IMR-90 (cell line): ENCODE results near the gene ZNF862. TPM values are rescaled to one million over a fixed set of nuclear protein-coding genes. Genes with fewer than 3 reads are reported as not detected.
"Not testable (repeated sequence)": the region's sequence is repeated elsewhere in the genome, so short reads cannot be mapped to it uniquely, and the experiment has no call there.

Experiments used
- ATAC-seq: fragments of 200-7000 bp; cut with Tn5 transposase; 2 replicates; pipeline ENCODE4 v1.9.1; 2020; ENCODE audit warnings: low read depth, mild to moderate bottlenecking, moderate library complexity
- BruUV-seq: library from RNA; stranded (reverse); fragments of 400-500 nt; replicated peaks from 2 replicates; lab custom pipeline; 2021; lab: Mats Ljungman, UMichigan
- CTCF ChIA-PET: fragments of 300-600 bp; formaldehyde crosslinking; extraction: SDS; loops from one replicate; lab custom pipeline; 2021; ENCODE audit warnings: antibody characterized with exemption; lab: Yijun Ruan, JAX
- POLR2A ChIA-PET: fragments of 300-600 bp; sonication (Branson Sonifier 250); formaldehyde crosslinking; loops from one replicate; lab custom pipeline; 2022; ENCODE audit warnings: antibody characterized with exemption; ENCODE audit not compliant: unreplicated experiment; lab: Charles Lee
- DNase-seq: peaks from one replicate; pipeline ENCODE4 v3.0.0; 2013
- H2AFZ ChIP-seq: replicated peaks from 2 replicates; pipeline ENCODE3; 2013; ENCODE audit warnings: low read length, mild to moderate bottlenecking; ENCODE audit not compliant: poor library complexity
- H2AK5ac ChIP-seq: 2 replicates; pipeline ENCODE4 v1.6.1; 2013; ENCODE audit warnings: low read depth, low read length, inconsistent platforms
- H2AK9ac ChIP-seq: replicated peaks from 2 replicates; pipeline ENCODE3; 2013; ENCODE audit warnings: mild to moderate bottlenecking, low read depth, low read length, moderate library complexity; ENCODE audit not compliant: poor library complexity
- H2BK120ac ChIP-seq: 2 replicates; pipeline ENCODE4 v1.6.1; 2013; ENCODE audit warnings: low read depth, low read length, inconsistent platforms
- H2BK15ac ChIP-seq: 3 replicates; pipeline ENCODE4 v1.6.1; 2013; ENCODE audit warnings: low read depth, low read length, inconsistent platforms
- H2BK20ac ChIP-seq: 2 replicates; pipeline ENCODE4 v1.6.1; 2013; ENCODE audit warnings: low read depth, mild to moderate bottlenecking, inconsistent platforms, low read length, moderate library complexity
- H2BK5ac ChIP-seq: 2 replicates; pipeline ENCODE4 v1.6.1; 2013; ENCODE audit warnings: mild to moderate bottlenecking, low read depth, low read length, inconsistent platforms; ENCODE audit not compliant: poor library complexity, severe bottlenecking
- H3K14ac ChIP-seq: replicated peaks from 2 replicates; pipeline ENCODE4 v1.6.1; 2013; ENCODE audit warnings: low read depth, low read length, inconsistent platforms
- H3K18ac ChIP-seq: 2 replicates; pipeline ENCODE4 v1.6.1; 2013; ENCODE audit warnings: low read depth, low read length, control low read depth
- H3K23ac ChIP-seq: 2 replicates; pipeline ENCODE4 v1.6.1; 2013; ENCODE audit warnings: low read depth, low read length, inconsistent platforms
- H3K27ac ChIP-seq: 2 replicates; pipeline ENCODE4 v1.5.1; 2013; ENCODE audit warnings: mild to moderate bottlenecking, control low read depth, low read length; ENCODE audit not compliant: insufficient read depth
- H3K27me3 ChIP-seq: 2 replicates; pipeline ENCODE4 v1.6.1; 2013; ENCODE audit warnings: low read length; ENCODE audit not compliant: control insufficient read depth, insufficient read depth
- H3K36me3 ChIP-seq: 2 replicates; pipeline ENCODE4 v1.6.1; 2013; ENCODE audit warnings: low read length, mixed read lengths; ENCODE audit not compliant: control insufficient read depth, insufficient read depth
- H3K4ac ChIP-seq: 2 replicates; pipeline ENCODE4 v1.6.1; 2013; ENCODE audit warnings: low read depth, low read length, inconsistent platforms
- H3K4me1 ChIP-seq: 2 replicates; pipeline ENCODE4 v1.6.1; 2013; ENCODE audit warnings: low read length, mixed read lengths; ENCODE audit not compliant: control insufficient read depth, insufficient read depth
- H3K4me2 ChIP-seq: 2 replicates; pipeline ENCODE4 v1.6.1; 2013; ENCODE audit warnings: low read depth, mild to moderate bottlenecking, control low read depth, low read length, moderate library complexity
- H3K4me3 ChIP-seq: 2 replicates; pipeline ENCODE4 v1.5.1; 2013; ENCODE audit warnings: low read depth, mild to moderate bottlenecking, control low read depth, low read length, moderate library complexity; ENCODE audit not compliant: insufficient read depth
- H3K56ac ChIP-seq: 2 replicates; pipeline ENCODE4 v1.6.1; 2013; ENCODE audit warnings: low read length, inconsistent platforms; ENCODE audit not compliant: insufficient read depth; ENCODE audit errors: extremely low read depth
- H3K79me1 ChIP-seq, 2 experiments: 2 replicates each; pipeline ENCODE4 v1.6.1; 2013; ENCODE audit warnings: low read length in 2 of 2, inconsistent platforms in 1 of 2, low read depth in 1 of 2
- H3K9ac ChIP-seq: 2 replicates; pipeline ENCODE4 v1.6.1; 2013; ENCODE audit warnings: low read depth, low read length, control low read depth
- H3K9me1 ChIP-seq: 2 replicates; pipeline ENCODE4 v1.6.1; 2013; ENCODE audit warnings: low read length, inconsistent platforms; ENCODE audit not compliant: insufficient read depth
- H3K9me3 ChIP-seq: 2 replicates; pipeline ENCODE4 v1.6.1; 2013; ENCODE audit warnings: low read length; ENCODE audit not compliant: control insufficient read depth, insufficient read depth
- H4K20me1 ChIP-seq: 2 replicates; pipeline ENCODE4 v1.6.1; 2013; ENCODE audit warnings: low read length, inconsistent platforms; ENCODE audit not compliant: insufficient read depth
- H4K5ac ChIP-seq: 2 replicates; pipeline ENCODE4 v1.6.1; 2013; ENCODE audit warnings: mild to moderate bottlenecking, low read depth, low read length, control low read depth
- H4K8ac ChIP-seq, 2 experiments: 2 replicates each; pipeline ENCODE4 v1.6.1; 2013; ENCODE audit warnings: low read depth in 2 of 2, low read length in 2 of 2, control low read depth in 1 of 2, inconsistent platforms in 1 of 2
- H4K91ac ChIP-seq: 2 replicates; pipeline ENCODE4 v1.6.1; 2013; ENCODE audit warnings: low read depth, low read length, inconsistent platforms; ENCODE audit not compliant: insufficient read depth
- WGBS, 2 experiments: methylation state at CpG; one replicate each; pipeline versions ENCODE4 v1.1.5 to v1.1.7; 2013; ENCODE audit warnings: missing lambda C conversion rate in 2 of 2; ENCODE audit not compliant: insufficient read length in 1 of 2; ENCODE audit errors: extremely low coverage in 2 of 2; 5-methylcytosine and 5-hydroxymethylcytosine counted together
- dilution Hi-C: fragments of 300-500 bp; cut with HindIII; formaldehyde crosslinking; loops from one replicate; pipeline ENCODE4 v1.14.3; 2018; ENCODE audit warnings: low sequenced_read_pairs; ENCODE audit not compliant: unreplicated experiment
- in situ Hi-C: fragments of 300-500 bp; cut with MboI; formaldehyde crosslinking; loops from 3 replicates; pipeline ENCODE4 v1.14.3; 2019; ENCODE audit warnings: low sequenced_read_pairs, inconsistent platforms, mixed read lengths
- intact Hi-C: fragments of 100-400 bp; cut with micrococcal nuclease; formaldehyde crosslinking; loops from 2 replicates; pipeline ENCODE4 v1.10.0; 2022
- polyA plus RNA-seq, 3 experiments: library from polyadenylated mRNA; depleted of rRNA; stranded (reverse); fragments of >200 nt; gene quantifications; 2 replicates each; pipeline ENCODE4 v1.2.3, GENCODE V29; 2012; ENCODE audit warnings: low replicate concordance in 1 of 3
- total RNA-seq: library from RNA; depleted of rRNA; stranded (reverse); fragments of >200 nt; gene quantifications from 2 replicates; pipeline ENCODE4 v1.2.3, GENCODE V29; 2012

The ZNF862 gene
- total and polyA plus RNA-seq, 2 of the 4 experiments (the other 2 are of a cell fraction), result 5.9 to 10.8 TPM

- H4K91ac ChIP-seq, dilution Hi-C loops, H4K5ac ChIP-seq, H3K79me1 ChIP-seq, H2BK20ac ChIP-seq, H3K9me1 ChIP-seq, H2AFZ ChIP-seq, H2BK120ac ChIP-seq, H3K56ac ChIP-seq, H3K14ac ChIP-seq, H4K20me1 ChIP-seq, H3K9ac ChIP-seq, ATAC-seq, H2BK5ac ChIP-seq, H2AK5ac ChIP-seq, POLR2A ChIA-PET, H3K18ac ChIP-seq, DNase-seq, H3K9me3 ChIP-seq, H3K4me1 ChIP-seq, H3K23ac ChIP-seq, H3K27ac ChIP-seq, H3K4me3 ChIP-seq, intact Hi-C loops, H3K4ac ChIP-seq, H3K4me2 ChIP-seq, in situ Hi-C loops, H4K8ac ChIP-seq, CTCF ChIA-PET, H2AK9ac ChIP-seq, H3K36me3 ChIP-seq, H2BK15ac ChIP-seq, BruUV-seq: not testable (repeated sequence)
- H3K27me3 ChIP-seq, result peaks cover 23% of the 10 kb centered on the region; the same call in 1 of the 2 replicates
- WGBS, 2 experiments, result 0% methylated on average over 1 of the region's 1 CpG; no CpG with 5 or more reads in 1 of the 2 experiments
These were observed 7.6 kb upstream of the ZNF862 start for GRCh38 chr7:149830527-149830926.
